GM12891 (cell line): ENCODE measurements around the gene JAKMIP3.

ENCODE experiments used
- POLR2A ChIP-seq: IDR thresholded peaks from 2 replicates; pipeline ENCODE4 v1.6.1; 2011; ENCODE audit warnings: low read depth, low read length, control low read depth
- POLR2AphosphoS5 ChIP-seq: IDR thresholded peaks from 2 replicates; pipeline ENCODE4 v1.6.1; 2011; ENCODE audit warnings: low read depth, low read length, control low read depth
- SPI1 ChIP-seq: IDR thresholded peaks from 2 replicates; pipeline ENCODE4 v1.6.1; 2011; ENCODE audit warnings: low read depth, low read length, control low read depth
- TAF1 ChIP-seq: IDR thresholded peaks from 2 replicates; pipeline ENCODE4 v1.6.1; 2011; ENCODE audit warnings: low read depth, low read length, control low read depth

- TF ChIP-seq POLR2A: no peak
- TF ChIP-seq POLR2AphosphoS5: no peak
- TF ChIP-seq TAF1: no peak
- TF ChIP-seq SPI1: no peak
Observed at GRCh38 chr10:132027423-132027983, 38.2 kb upstream of the JAKMIP3 start.
